ENCODE results near the gene FRMD7. TPM values are rescaled to one million over a fixed set of nuclear protein-coding genes. Genes with fewer than 3 reads are reported as not detected.
"Not testable (repeated sequence)": the region's sequence is repeated elsewhere in the genome, so short reads cannot be mapped to it uniquely, and the experiment has no call there.

The FRMD7 gene
- total and polyA plus RNA-seq, 4 donors = 0.13 to 2.4 (median 0.44) TPM

DNA sequence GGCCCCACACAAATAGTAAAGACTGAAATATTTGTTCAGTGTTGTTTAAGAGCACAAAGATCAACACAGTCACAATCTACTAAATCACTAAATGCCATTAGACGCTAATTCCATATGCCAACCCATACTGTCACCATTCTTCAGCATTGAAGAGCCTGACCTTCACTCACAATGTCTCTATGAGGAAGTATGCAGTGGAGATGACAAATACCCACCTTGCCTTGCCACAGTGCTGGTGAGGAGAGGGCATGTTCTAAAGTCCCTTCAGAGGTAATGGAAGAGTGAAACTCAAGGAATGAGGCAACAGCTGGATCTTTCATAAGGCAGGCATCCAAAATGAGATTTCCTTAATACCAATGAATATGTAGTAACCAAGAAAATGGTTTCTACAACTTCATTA is 50.4 kb downstream of the FRMD7 start:
- H3K27me3 ChIP-seq (ENCODE audit: control insufficient read depth, insufficient read depth, low read length) = peaks cover 5% of the 10 kb centered on the region
- DNase-seq (ENCODE audit: low read depth in 4 of 6, low spot score in 6 of 6) = no peak
- no peak overlapping the region for H3K4me3 ChIP-seq (ENCODE audit: low read depth, low read length)
- no peak overlapping the region for H3K27ac ChIP-seq (ENCODE audit: low read depth, low read length)
- no peaks in the 10 kb centered on the region for H3K36me3 ChIP-seq (ENCODE audit: control insufficient read depth, insufficient read depth, low read length)
- no peaks in the 10 kb centered on the region for H3K9me3 ChIP-seq (ENCODE audit: control insufficient read depth, insufficient read depth, low read length)
- no peaks in the 10 kb centered on the region for H3K4me1 ChIP-seq (ENCODE audit: control insufficient read depth, insufficient read depth, low read length)
- no CpG with 5 or more reads among the region's 1 CpG for WGBS (ENCODE audit: insufficient coverage)

- H3K27ac ChIP-seq (ENCODE audit: low read depth, low read length) = no peak overlapping the region
- no peaks in the 10 kb centered on the region for H3K36me3 ChIP-seq (ENCODE audit: control insufficient read depth, insufficient read depth, low read length)
- DNase-seq (ENCODE audit: low read depth in 4 of 6, low spot score in 6 of 6) = peak in 2 of 6 donors; percentile 10 to 21
- H3K4me1 ChIP-seq (ENCODE audit: control insufficient read depth, insufficient read depth, low read length) = no peaks in the 10 kb centered on the region
- no peaks in the 10 kb centered on the region for H3K9me3 ChIP-seq (ENCODE audit: control insufficient read depth, insufficient read depth, low read length)
- no peak overlapping the region for H3K4me3 ChIP-seq (ENCODE audit: low read depth, low read length)
- H3K27me3 ChIP-seq (ENCODE audit: control insufficient read depth, insufficient read depth, low read length) = peaks cover 5% of the 10 kb centered on the region
Observed at GRCh38 chrX:132071254-132071653, 56.6 kb downstream of the FRMD7 start.

DNA sequence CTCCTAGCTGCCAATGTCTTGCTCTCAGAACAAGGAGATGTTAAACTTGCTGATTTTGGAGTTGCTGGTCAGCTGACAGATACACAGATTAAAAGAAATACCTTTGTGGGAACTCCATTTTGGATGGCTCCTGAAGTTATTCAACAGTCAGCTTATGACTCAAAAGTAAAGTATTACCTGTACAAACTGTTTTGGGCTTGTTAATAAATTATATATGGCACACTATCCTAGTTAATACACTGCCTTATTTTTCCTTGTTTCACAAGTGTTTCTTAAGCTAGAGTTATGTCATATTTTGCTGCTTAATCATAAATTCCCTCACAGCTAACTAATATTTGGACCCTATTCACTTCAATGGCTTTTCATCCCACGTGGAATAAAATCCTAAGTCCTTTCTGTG is 59.4 kb downstream of the FRMD7 start:
- WGBS (ENCODE audit: insufficient coverage) = 38% methylated on average over 1 of the region's 1 CpG
- no peaks in the 10 kb centered on the region for H3K9me3 ChIP-seq (ENCODE audit: control insufficient read depth, insufficient read depth, low read length)
- no peaks in the 10 kb centered on the region for H3K4me1 ChIP-seq (ENCODE audit: control insufficient read depth, insufficient read depth, low read length)
- H3K36me3 ChIP-seq (ENCODE audit: control insufficient read depth, insufficient read depth, low read length) = no peaks in the 10 kb centered on the region
- H3K4me3 ChIP-seq (ENCODE audit: low read depth, low read length) = no peak overlapping the region
- no peak overlapping the region for H3K27ac ChIP-seq (ENCODE audit: low read depth, low read length)
- H3K27me3 ChIP-seq (ENCODE audit: control insufficient read depth, insufficient read depth, low read length) = peaks cover 11% of the 10 kb centered on the region
- no peak for DNase-seq (ENCODE audit: low read depth in 4 of 6, low spot score in 6 of 6)

GRCh38 chrX:132063862-132064261 is 64.0 kb downstream of the FRMD7 start:
- H3K4me3 ChIP-seq (ENCODE audit: low read depth, low read length) = no peak overlapping the region
- H3K27ac ChIP-seq (ENCODE audit: low read depth, low read length) = no peak overlapping the region
- no peak for DNase-seq (ENCODE audit: low read depth in 4 of 6, low spot score in 6 of 6)
- H3K27me3 ChIP-seq (ENCODE audit: control insufficient read depth, insufficient read depth, low read length) = peaks cover 18% of the 10 kb centered on the region
- no peaks in the 10 kb centered on the region for H3K9me3 ChIP-seq (ENCODE audit: control insufficient read depth, insufficient read depth, low read length)
- H3K36me3 ChIP-seq (ENCODE audit: control insufficient read depth, insufficient read depth, low read length) = no peaks in the 10 kb centered on the region
- H3K4me1 ChIP-seq (ENCODE audit: control insufficient read depth, insufficient read depth, low read length) = no peaks in the 10 kb centered on the region
- 62% methylated on average over 3 of the region's 4 CpGs for WGBS (ENCODE audit: insufficient coverage)

GRCh38 chrX:132063334-132063733 is 64.5 kb downstream of the FRMD7 start:
- no peak for DNase-seq (ENCODE audit: low read depth in 4 of 6, low spot score in 6 of 6)
- Histone ChIP-seq H3K4me3 (ENCODE audit: low read depth, low read length) (no peak overlapping the region), H3K27ac (ENCODE audit: low read depth, low read length) (no peak overlapping the region), H3K9me3 (ENCODE audit: control insufficient read depth, insufficient read depth, low read length) (no peaks in the 10 kb centered on the region), H3K4me1 (ENCODE audit: control insufficient read depth, insufficient read depth, low read length) (no peaks in the 10 kb centered on the region), H3K27me3 (ENCODE audit: control insufficient read depth, insufficient read depth, low read length) (peaks cover 15% of the 10 kb centered on the region), H3K36me3 (ENCODE audit: control insufficient read depth, insufficient read depth, low read length) (no peaks in the 10 kb centered on the region)
- no CpG with 5 or more reads among the region's 3 CpGs for WGBS (ENCODE audit: insufficient coverage)

GRCh38 chrX:132059973-132060540 is 67.8 kb downstream of the FRMD7 start:
- no peak overlapping the region for H3K27ac ChIP-seq (ENCODE audit: low read depth, low read length)
- no peak for DNase-seq (ENCODE audit: low read depth in 4 of 6, low spot score in 6 of 6)
- H3K27me3 ChIP-seq (ENCODE audit: control insufficient read depth, insufficient read depth, low read length) = peaks cover 22% of the 10 kb centered on the region
- H3K4me3 ChIP-seq (ENCODE audit: low read depth, low read length) = no peak overlapping the region
- H3K4me1 ChIP-seq (ENCODE audit: control insufficient read depth, insufficient read depth, low read length) = no peaks in the 10 kb centered on the region
- H3K9me3 ChIP-seq (ENCODE audit: control insufficient read depth, insufficient read depth, low read length) = no peaks in the 10 kb centered on the region
- H3K36me3 ChIP-seq (ENCODE audit: control insufficient read depth, insufficient read depth, low read length) = no peaks in the 10 kb centered on the region
- WGBS (ENCODE audit: insufficient coverage) = no CpG with 5 or more reads among the region's 2 CpGs

- no CpG with 5 or more reads among the region's 2 CpGs for WGBS (ENCODE audit: insufficient coverage)
- H3K36me3 ChIP-seq (ENCODE audit: control insufficient read depth, insufficient read depth, low read length) = no peaks in the 10 kb centered on the region
- DNase-seq (ENCODE audit: low read depth in 4 of 6, low spot score in 6 of 6) = no peak
- H3K27ac ChIP-seq (ENCODE audit: low read depth, low read length) = no peak overlapping the region
- no peak overlapping the region for H3K4me3 ChIP-seq (ENCODE audit: low read depth, low read length)
- H3K4me1 ChIP-seq (ENCODE audit: control insufficient read depth, insufficient read depth, low read length) = no peaks in the 10 kb centered on the region
- H3K9me3 ChIP-seq (ENCODE audit: control insufficient read depth, insufficient read depth, low read length) = no peaks in the 10 kb centered on the region
- peaks cover 22% of the 10 kb centered on the region for H3K27me3 ChIP-seq (ENCODE audit: control insufficient read depth, insufficient read depth, low read length)
Observed at GRCh38 chrX:132058975-132059374, 68.8 kb downstream of the FRMD7 start.

DNA sequence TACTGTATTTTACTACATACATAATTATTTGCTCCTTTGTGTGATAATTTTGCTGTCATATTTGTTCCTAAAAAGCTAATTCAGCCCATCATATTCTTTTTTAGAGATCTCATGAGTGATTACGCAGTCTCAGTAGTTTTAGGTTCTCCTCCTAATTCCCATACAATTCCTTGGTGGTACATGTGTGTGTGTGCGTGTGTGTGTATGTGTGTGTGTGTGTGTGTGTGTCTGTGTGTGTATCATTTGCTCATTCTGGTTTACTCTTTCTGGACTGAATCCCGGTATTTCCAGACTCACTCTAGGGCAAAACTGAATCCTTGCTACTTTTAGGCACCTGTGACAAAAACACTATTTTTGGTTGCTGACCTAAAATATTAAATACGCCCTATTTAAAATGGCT is 69.8 kb downstream of the FRMD7 start:
- no peak overlapping the region for H3K27ac ChIP-seq (ENCODE audit: low read depth, low read length)
- H3K36me3 ChIP-seq (ENCODE audit: control insufficient read depth, insufficient read depth, low read length) = no peaks in the 10 kb centered on the region
- WGBS (ENCODE audit: insufficient coverage) = no CpG with 5 or more reads among the region's 4 CpGs
- H3K9me3 ChIP-seq (ENCODE audit: control insufficient read depth, insufficient read depth, low read length) = no peaks in the 10 kb centered on the region
- no peaks in the 10 kb centered on the region for H3K4me1 ChIP-seq (ENCODE audit: control insufficient read depth, insufficient read depth, low read length)
- H3K4me3 ChIP-seq (ENCODE audit: low read depth, low read length) = no peak overlapping the region
- DNase-seq (ENCODE audit: low read depth in 4 of 6, low spot score in 6 of 6) = no peak
- peaks cover 23% of the 10 kb centered on the region for H3K27me3 ChIP-seq (ENCODE audit: control insufficient read depth, insufficient read depth, low read length)

GRCh38 chrX:132051778-132052177 is 76.0 kb downstream of the FRMD7 start:
- not testable (repeated sequence) for H3K9me3 ChIP-seq (ENCODE audit: control insufficient read depth, insufficient read depth, low read length); H3K36me3 ChIP-seq (ENCODE audit: control insufficient read depth, insufficient read depth, low read length); H3K27ac ChIP-seq (ENCODE audit: low read depth, low read length); H3K4me1 ChIP-seq (ENCODE audit: control insufficient read depth, insufficient read depth, low read length); H3K4me3 ChIP-seq (ENCODE audit: low read depth, low read length); DNase-seq (ENCODE audit: low read depth in 4 of 6, low spot score in 6 of 6)
- peaks cover 16% of the 10 kb centered on the region for H3K27me3 ChIP-seq (ENCODE audit: control insufficient read depth, insufficient read depth, low read length)

DNA sequence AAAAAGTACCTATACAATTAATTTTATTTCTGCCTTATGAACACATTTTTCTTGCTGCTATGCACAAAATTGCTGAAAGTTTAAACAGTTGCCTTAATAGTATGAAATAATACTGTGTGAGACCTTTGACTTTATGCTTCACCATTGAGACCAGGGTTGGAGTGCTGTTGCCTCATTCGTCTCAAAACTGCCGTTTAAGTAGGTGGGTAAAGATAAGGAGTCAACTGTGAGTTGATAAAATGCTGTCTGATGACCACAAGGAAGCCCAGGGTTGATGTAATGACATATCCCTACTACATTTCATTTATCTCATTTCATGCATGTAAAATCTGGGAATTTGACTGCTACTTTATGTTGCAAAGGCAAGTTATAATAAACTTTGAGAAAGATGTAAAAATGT is 81.3 kb downstream of the FRMD7 start:
- no CpG with 5 or more reads among the region's 2 CpGs for WGBS (ENCODE audit: insufficient coverage)
- Histone ChIP-seq H3K27me3 (ENCODE audit: control insufficient read depth, insufficient read depth, low read length) (peaks cover 2% of the 10 kb centered on the region), H3K4me1 (ENCODE audit: control insufficient read depth, insufficient read depth, low read length) (no peaks in the 10 kb centered on the region), H3K4me3 (ENCODE audit: low read depth, low read length) (no peak overlapping the region), H3K36me3 (ENCODE audit: control insufficient read depth, insufficient read depth, low read length) (no peaks in the 10 kb centered on the region), H3K27ac (ENCODE audit: low read depth, low read length) (no peak overlapping the region), H3K9me3 (ENCODE audit: control insufficient read depth, insufficient read depth, low read length) (no peaks in the 10 kb centered on the region)
- no peak for DNase-seq (ENCODE audit: low read depth in 4 of 6, low spot score in 6 of 6)

Measured in spinal cord (tissue), 10 donors.